GM13976 (cell line): Measurements from ENCODE around the gene PTPRQ.

Source experiments
- DNase-seq: peaks from one replicate; pipeline ENCODE4 v3.0.0; 2012; ENCODE audit warnings: low spot score
- CTCF ChIP-seq: IDR thresholded peaks from 2 replicates; pipeline ENCODE4 v1.5.1; 2012; ENCODE audit warnings: borderline replicate concordance, mild to moderate bottlenecking; ENCODE audit not compliant: insufficient read depth; ENCODE audit errors: extremely low read depth, missing control alignments, control extremely low read depth
- in situ Hi-C: fragments of 300-500 bp; cut with MboI; formaldehyde crosslinking; loops from one replicate; pipeline ENCODE4 v1.12.0; 2022; ENCODE audit warnings: low sequenced_read_pairs, mixed read lengths, inconsistent platforms; ENCODE audit not compliant: unreplicated experiment

Gene PTPRQ

GRCh38 chr12:80679346-80680131 lies 235.5 kb downstream of the PTPRQ start:
- TF ChIP-seq CTCF, result no peak
- in situ Hi-C loops, result no loop called here
- DNase-seq, result no peak

GRCh38 chr12:80681287-80681686 lies 237.3 kb downstream of the PTPRQ start:
- DNase-seq, result no peak
- no peak for TF ChIP-seq CTCF
- in situ Hi-C loops, result no loop called here

GRCh38 chr12:80681786-80682185 lies 237.8 kb downstream of the PTPRQ start:
- in situ Hi-C loops, result no loop called here
- no peak for DNase-seq
- TF ChIP-seq CTCF, result no peak

- no peak for TF ChIP-seq CTCF
- in situ Hi-C loops, result no loop called here
- DNase-seq, result no peak
Measured at GRCh38 chr12:80684077-80684495, 240.1 kb downstream of the PTPRQ start.

GRCh38 chr12:80690090-80690489 lies 246.1 kb downstream of the PTPRQ start:
- in situ Hi-C loops, result no loop called here
- no peak for TF ChIP-seq CTCF
- DNase-seq, result no peak

GRCh38 chr12:80690513-80690912 lies 246.5 kb downstream of the PTPRQ start:
- TF ChIP-seq CTCF, result no peak
- in situ Hi-C loops, result no loop called here
- no peak for DNase-seq
